ENCODE data around the gene DHRS3.
"Not testable (repeated sequence)": the region's sequence is repeated elsewhere in the genome, so short reads cannot be mapped to it uniquely, and the experiment has no call there.

DHRS3 gene

GRCh38 chr1:12536023-12536639 is 81.9 kb downstream of the DHRS3 start:
- no peak for DNase-seq

GRCh38 chr1:12532405-12533315 is 85.3 kb downstream of the DHRS3 start:
- DNase-seq = no peak

- no peak for DNase-seq
Observed at GRCh38 chr1:12531179-12531499, 86.9 kb downstream of the DHRS3 start.

GRCh38 chr1:12530462-12531178 is 87.4 kb downstream of the DHRS3 start:
- no peak for DNase-seq

- no peak for DNase-seq
Observed at GRCh38 chr1:12529640-12530174, 88.3 kb downstream of the DHRS3 start.

- no peak for DNase-seq
Observed at GRCh38 chr1:12528021-12528852, 89.8 kb downstream of the DHRS3 start.

- no peak for DNase-seq
Observed at GRCh38 chr1:12527564-12527963, 90.4 kb downstream of the DHRS3 start.

GRCh38 chr1:12525311-12526181 is 92.5 kb downstream of the DHRS3 start:
- DNase-seq = no peak

- no peak for DNase-seq
Observed at GRCh38 chr1:12524266-12524665, 93.7 kb downstream of the DHRS3 start.

- not testable (repeated sequence) for DNase-seq
Observed at GRCh38 chr1:12522780-12523179, 95.2 kb downstream of the DHRS3 start.

GRCh38 chr1:12521096-12521495 is 96.9 kb downstream of the DHRS3 start:
- DNase-seq = no peak

GRCh38 chr1:12519693-12520364 is 98.2 kb downstream of the DHRS3 start:
- no peak for DNase-seq

GRCh38 chr1:12518931-12519692 is 98.9 kb downstream of the DHRS3 start:
- no peak for DNase-seq

All from amniotic stem cell (primary cell).